Mesodermal cell (in vitro differentiated cells): ENCODE data around the gene MUC20.
"Not testable (repeated sequence)": the region's sequence is repeated elsewhere in the genome, so short reads cannot be mapped to it uniquely, and the experiment has no call there.

Experiments used
- H3K27ac ChIP-seq: 2 replicates; pipeline ENCODE4 v1.7.0; 2013; ENCODE audit warnings: mild to moderate bottlenecking, low read depth, low read length, moderate library complexity; ENCODE audit not compliant: severe bottlenecking
- H3K36me3 ChIP-seq: 2 replicates; pipeline ENCODE4 v1.7.1; 2013; ENCODE audit warnings: mild to moderate bottlenecking, low read length, moderate library complexity; ENCODE audit not compliant: control insufficient read depth, insufficient read depth
- H3K4me1 ChIP-seq: one replicate; pipeline ENCODE4 v1.7.1; 2013; ENCODE audit warnings: mild to moderate bottlenecking, low read length; ENCODE audit not compliant: insufficient read depth, control insufficient read depth, poor library complexity, severe bottlenecking
- H3K4me3 ChIP-seq: 2 replicates; pipeline ENCODE4 v1.7.0; 2013; ENCODE audit warnings: low read length, control low read depth, mild to moderate bottlenecking; ENCODE audit not compliant: insufficient read depth, poor library complexity, severe bottlenecking; ENCODE audit errors: extremely low read depth
- H3K9me3 ChIP-seq: 2 replicates; pipeline ENCODE4 v1.7.1; 2013; ENCODE audit warnings: mild to moderate bottlenecking, low read length, moderate library complexity; ENCODE audit not compliant: control insufficient read depth
- WGBS, 2 experiments: methylation state at CpG; one replicate each; pipeline ENCODE4 v1.1.5; 2013; ENCODE audit warnings: missing lambda C conversion rate in 2 of 2; ENCODE audit not compliant: insufficient coverage in 2 of 2; 5-methylcytosine and 5-hydroxymethylcytosine counted together

MUC20 gene

DNA sequence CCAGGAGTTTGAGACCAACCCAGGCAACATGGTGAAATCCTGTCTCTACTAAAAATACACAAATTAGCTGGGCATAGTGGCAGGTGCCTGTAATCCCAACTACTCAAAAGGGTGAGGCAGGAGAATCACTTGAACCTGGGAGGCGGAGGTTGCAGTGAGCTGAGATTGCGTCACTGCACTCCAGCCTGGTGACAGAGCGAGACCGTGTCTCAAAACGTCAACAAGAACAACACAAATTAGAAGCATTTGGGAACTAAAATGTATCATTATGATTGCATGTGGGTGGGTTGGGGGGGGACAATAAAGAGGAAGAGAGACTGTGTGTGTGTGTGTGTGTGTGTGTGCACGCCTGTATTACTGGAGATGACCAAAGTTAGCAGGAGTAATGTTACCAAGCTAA is 17.0 kb downstream of the MUC20 start:
- WGBS, 2 experiments: 93 to 100% methylated on average over 3 to 6 of the region's 6 CpGs
- not testable (repeated sequence) for H3K27ac ChIP-seq, H3K4me1 ChIP-seq, H3K9me3 ChIP-seq, H3K36me3 ChIP-seq, H3K4me3 ChIP-seq

DNA sequence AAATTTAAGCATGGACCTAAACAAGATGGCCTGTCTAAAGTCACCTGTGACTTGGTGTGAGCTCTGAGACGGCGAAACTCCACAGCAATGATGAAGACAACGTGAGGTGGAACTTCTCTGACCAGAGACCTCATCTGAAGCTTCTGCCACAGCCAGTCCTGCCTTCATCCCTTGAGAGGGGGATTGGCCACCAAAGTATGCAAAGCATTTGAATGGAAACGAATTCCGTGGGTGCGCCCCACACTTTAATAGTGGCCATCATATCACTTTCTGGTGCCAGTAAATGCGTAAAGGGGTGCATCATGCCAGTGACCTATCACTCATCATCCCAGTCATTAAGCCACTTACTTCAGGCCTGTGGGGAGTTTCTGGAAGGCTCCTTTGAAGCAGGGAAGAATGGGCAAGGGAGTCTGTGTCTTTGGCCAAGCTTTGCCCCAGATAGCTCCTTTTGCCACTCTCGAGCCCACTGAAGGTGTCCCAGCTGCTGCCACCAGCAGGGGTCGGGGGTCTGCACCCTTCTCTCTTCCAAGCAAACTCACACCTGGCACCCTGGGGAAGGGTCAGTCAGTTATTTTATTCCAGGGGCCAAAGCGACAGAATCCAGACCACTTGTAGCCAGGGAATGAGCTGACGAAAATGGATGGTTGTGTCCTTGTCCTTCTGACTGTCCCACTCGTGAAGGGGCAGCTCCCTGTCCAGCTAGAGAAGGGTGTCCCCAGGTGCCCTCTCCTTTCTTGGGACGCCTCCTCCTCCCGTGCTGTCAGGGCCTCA is 17.7 kb downstream of the MUC20 start:
- Histone ChIP-seq H3K4me3 (no peak overlapping the region), H3K36me3 (no peaks in the 10 kb centered on the region), H3K9me3 (no peaks in the 10 kb centered on the region), H3K4me1 (no peaks in the 10 kb centered on the region), H3K27ac (no peak overlapping the region)
- 89 to 93% methylated on average over 13 to 14 of the region's 14 CpGs for whole genome bisulfite sequencing, 2 experiments

DNA sequence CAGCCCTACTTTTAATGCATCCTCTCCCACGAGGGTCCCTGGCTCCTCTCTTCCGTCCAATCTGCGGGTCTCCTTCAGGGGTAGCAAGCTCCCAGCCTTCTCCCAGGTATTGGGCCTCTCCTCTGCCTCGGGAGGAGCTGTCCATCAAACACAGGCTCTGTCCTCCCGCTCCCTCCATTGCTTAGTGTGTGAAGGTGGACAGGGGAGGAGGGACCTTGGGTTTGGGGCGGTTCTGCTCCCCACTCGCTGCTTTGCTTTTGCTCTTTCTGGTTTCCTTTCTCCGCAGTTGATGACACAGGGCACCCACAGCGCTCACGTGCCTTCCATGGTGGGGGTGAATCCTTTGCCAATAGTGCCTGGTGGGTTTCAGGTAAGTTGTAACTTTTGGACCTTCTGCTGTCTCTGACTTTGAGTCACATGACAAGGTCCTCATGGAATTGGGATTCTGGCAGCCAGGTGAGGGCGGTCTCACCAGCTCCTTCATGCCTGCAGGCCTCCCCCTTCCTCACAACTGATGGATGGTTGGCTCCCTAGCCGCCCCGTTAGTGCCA is 18.9 kb downstream of the MUC20 start:
- WGBS, 2 experiments: 86 to 91% methylated on average over 10 of the region's 13 CpGs
- no peaks in the 10 kb centered on the region for H3K4me1 ChIP-seq
- H3K36me3 ChIP-seq: no peaks in the 10 kb centered on the region
- H3K4me3 ChIP-seq: no peak overlapping the region
- no peaks in the 10 kb centered on the region for H3K9me3 ChIP-seq
- H3K27ac ChIP-seq: no peak overlapping the region

DNA sequence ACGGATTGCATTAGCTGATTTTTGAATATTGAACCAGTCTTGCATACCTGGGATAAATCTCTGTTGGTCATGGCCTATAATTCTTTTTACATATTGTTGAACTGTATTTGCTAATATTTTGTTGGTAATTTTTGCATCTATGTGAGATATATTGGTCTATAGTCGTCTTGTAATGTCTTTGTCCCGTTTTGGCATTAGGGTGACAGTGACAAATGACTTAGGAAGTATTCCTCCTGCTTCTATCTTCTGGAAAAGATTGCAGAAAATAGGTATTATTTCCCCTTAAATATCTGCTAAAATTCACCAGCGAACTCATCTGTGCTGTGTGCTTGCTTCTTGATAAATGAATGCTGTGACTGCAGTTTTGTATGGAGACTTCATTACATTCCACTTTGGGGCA is 23.7 kb downstream of the MUC20 start:
- Histone ChIP-seq H3K4me3 (no peak overlapping the region), H3K27ac (no peak overlapping the region), H3K36me3 (no peaks in the 10 kb centered on the region), H3K9me3 (no peaks in the 10 kb centered on the region), H3K4me1 (no peaks in the 10 kb centered on the region)
- WGBS, 2 experiments: 87 to 88% methylated on average over 3 of the region's 4 CpGs

DNA sequence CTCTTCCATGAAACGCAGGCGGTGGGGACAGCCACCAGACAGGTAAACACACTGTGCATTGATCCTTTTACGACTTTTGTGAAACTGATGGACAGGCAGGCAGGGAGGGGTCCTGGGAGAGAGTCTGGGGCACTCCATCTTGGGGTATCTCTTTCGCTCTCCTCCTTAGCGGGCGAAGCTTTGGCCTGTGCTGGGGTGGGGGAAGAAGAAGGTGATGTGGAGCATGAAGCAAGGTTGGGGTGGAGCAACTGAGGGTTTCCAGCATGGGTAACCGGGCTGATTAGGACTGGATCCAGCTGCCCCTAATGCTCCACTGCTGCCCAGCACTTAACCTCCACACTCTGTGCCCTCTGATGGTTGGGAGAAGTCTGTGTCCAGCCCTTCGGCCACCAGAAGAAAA is 25.6 kb downstream of the MUC20 start:
- WGBS, 2 experiments: 92% methylated on average over 7 to 8 of the region's 8 CpGs
- Histone ChIP-seq H3K4me3 (no peak overlapping the region), H3K36me3 (no peaks in the 10 kb centered on the region), H3K9me3 (no peaks in the 10 kb centered on the region), H3K27ac (no peak overlapping the region), H3K4me1 (no peaks in the 10 kb centered on the region)

DNA sequence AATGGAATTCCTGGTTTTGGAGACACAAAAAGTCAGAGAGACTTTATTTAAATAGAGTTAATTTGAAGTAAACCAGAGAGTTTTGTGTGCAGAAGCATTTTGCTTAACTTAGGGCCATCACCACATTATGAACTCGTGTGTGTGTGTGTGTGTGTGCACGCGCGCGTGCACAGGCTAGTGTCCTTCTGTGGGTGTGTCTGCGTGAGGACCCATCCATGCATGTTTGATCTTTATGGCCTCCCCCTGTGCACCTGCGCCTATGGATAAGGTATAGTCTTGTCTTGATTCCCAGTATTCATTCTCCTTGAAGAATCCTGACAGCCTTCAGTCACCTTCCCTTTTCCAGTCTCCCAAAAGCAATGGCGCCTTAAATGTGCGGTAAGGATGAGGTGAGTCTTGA is 26.0 kb downstream of the MUC20 start:
- H3K9me3 ChIP-seq: no peaks in the 10 kb centered on the region
- no peaks in the 10 kb centered on the region for H3K4me1 ChIP-seq
- no peaks in the 10 kb centered on the region for H3K36me3 ChIP-seq
- H3K27ac ChIP-seq: no peak overlapping the region
- H3K4me3 ChIP-seq: no peak overlapping the region
- WGBS, 2 experiments: 89 to 90% methylated on average over 9 of the region's 9 CpGs

DNA sequence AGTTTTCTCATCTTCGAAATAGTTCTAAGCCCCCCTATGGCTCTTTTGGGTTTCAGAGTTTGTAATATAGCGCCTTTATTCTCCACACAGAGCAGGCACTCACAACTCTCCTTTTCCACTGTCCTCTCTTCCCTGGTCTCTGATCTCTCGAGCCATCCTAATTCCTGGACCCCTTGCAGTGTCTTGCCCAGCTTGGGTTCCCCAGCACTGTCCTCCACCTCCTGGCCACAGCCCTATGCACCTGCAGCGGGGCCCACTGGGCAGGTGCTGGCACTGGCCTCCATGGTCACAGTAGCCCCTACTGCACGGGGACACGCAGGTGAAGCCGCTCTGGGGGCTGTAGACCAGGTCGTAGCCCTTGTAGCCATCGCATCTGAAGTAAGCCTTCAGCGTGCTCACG is 27.9 kb downstream of the MUC20 start:
- H3K4me1 ChIP-seq: no peaks in the 10 kb centered on the region
- H3K27ac ChIP-seq: no peak overlapping the region
- no peaks in the 10 kb centered on the region for H3K9me3 ChIP-seq
- no peak overlapping the region for H3K4me3 ChIP-seq
- WGBS, 2 experiments: 95 to 98% methylated on average over 11 of the region's 11 CpGs
- no peaks in the 10 kb centered on the region for H3K36me3 ChIP-seq

DNA sequence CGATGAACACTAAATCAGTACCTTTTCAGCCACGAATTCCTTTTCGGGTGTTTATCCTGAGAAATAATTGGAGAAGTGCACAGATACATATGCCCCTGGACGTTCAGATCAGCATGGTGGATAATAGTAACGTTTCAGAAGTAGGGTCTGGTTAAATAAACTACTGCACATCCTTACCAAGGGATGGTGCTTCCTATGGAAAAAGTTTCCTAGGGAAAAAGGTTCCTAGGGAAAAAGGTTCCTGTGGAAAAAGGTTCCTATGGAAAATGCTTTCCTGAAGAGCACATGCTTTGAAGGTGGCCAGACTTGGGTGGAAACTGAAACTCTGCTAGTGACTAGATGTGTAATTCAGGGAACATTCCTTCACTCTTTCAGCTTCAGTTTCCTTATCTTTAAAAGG is 28.3 kb downstream of the MUC20 start:
- H3K27ac ChIP-seq, H3K4me1 ChIP-seq, H3K4me3 ChIP-seq, H3K9me3 ChIP-seq, H3K36me3 ChIP-seq: not testable (repeated sequence)
- 92 to 93% methylated on average over 3 to 4 of the region's 5 CpGs for WGBS, 2 experiments

DNA sequence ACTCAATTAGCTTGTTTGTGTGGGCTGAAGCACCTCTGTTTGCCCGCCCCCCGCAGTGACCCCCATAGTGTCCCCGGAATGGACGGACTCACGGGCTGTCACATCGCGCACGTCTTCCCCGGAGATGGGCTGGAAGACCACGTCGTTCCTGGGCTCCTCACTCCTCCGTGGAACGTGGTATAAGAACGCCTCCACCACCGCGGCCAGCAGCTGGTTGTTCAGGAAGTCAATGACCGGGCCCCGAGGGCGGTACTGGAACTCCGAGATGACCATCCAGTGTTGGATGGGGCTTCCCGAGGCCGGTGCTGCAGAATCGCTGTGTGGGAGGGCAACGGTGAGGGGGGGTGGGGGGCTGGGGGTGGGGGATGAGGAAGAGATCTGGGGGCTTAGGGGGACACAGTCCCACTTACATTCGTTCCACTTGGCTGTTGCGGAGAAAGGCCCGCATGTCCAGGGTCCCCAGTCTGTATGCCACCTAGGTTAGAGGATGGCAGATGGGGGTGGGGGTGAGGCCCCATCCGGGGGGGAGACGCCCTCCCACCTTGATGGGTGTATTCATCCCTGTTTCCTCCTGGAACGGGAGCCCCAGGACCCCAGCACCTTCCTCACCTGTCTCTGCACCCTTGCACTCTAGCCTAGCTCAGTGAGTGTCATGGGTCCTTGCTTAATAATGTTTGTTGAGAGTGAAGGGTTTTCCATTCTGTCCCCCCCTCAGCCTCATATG is 30.2 kb downstream of the MUC20 start:
- 87 to 90% methylated on average over 19 to 22 of the region's 30 CpGs for WGBS, 2 experiments
- H3K36me3 ChIP-seq: no peaks in the 10 kb centered on the region
- no peak overlapping the region for H3K4me3 ChIP-seq
- H3K4me1 ChIP-seq: no peaks in the 10 kb centered on the region
- no peak overlapping the region for H3K27ac ChIP-seq
- H3K9me3 ChIP-seq: no peaks in the 10 kb centered on the region

DNA sequence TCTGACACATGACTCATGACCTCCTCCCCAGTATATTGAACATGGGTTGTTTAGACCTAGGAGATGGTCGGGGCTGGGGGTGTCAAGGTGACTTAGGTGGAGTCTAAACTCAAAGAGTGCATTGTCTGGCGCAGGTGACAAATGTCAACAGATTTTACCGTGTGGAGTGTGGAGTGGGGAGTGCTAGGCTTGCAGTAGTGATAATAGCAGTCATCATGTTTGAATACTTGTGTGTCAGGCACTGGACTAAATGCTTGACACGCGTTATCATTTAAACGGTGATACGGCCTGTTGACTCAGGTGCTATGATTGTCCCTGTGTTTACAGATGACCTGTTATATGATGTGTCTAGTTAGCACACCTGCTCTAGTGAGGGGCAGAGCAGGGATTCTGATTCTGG is 30.8 kb downstream of the MUC20 start:
- no peak overlapping the region for H3K27ac ChIP-seq
- 90 to 93% methylated on average over 7 of the region's 7 CpGs for WGBS, 2 experiments

DNA sequence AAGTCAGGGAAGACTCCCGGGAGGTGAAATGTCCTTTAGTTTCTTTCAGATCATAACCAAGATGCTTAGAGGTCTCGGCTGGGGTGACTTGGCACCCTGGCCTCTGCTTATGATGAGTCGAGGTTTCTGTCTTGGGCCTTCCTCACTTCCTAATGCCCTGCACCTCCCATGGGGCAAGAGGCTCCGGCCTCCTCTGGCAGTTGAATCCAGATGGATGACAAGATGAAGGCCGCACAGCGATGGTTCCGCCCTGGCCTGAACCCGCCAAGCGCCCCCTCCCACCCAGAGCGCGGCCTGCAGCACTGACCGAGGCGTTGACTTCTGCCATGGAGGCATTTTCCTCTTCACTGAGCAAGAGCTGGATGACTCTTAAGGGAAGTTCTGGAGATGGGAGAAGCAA is 31.3 kb downstream of the MUC20 start:
- no peaks in the 10 kb centered on the region for H3K36me3 ChIP-seq
- no peaks in the 10 kb centered on the region for H3K9me3 ChIP-seq
- 94 to 96% methylated on average over 7 to 12 of the region's 13 CpGs for WGBS, 2 experiments
- no peak overlapping the region for H3K27ac ChIP-seq
- H3K4me1 ChIP-seq: no peaks in the 10 kb centered on the region
- H3K4me3 ChIP-seq: no peak overlapping the region

More for the DNA sequence above, 30.8 kb downstream of the MUC20 start:
- no peak overlapping the region for H3K4me3 ChIP-seq
- no peaks in the 10 kb centered on the region for H3K4me1 ChIP-seq
- H3K36me3 ChIP-seq: no peaks in the 10 kb centered on the region
- H3K9me3 ChIP-seq: no peaks in the 10 kb centered on the region
